ENCODE results near the gene MTMR8. TPM values are rescaled to one million over a fixed set of nuclear protein-coding genes. Genes with fewer than 3 reads are reported as not detected.
"Not testable (repeated sequence)": the region's sequence is repeated elsewhere in the genome, so short reads cannot be mapped to it uniquely, and the experiment has no call there.

MTMR8 gene
- 2.3 TPM for polyA plus RNA-seq (2013, experiment 1 of 2)
- polyA plus RNA-seq (2013, experiment 2 of 2): 1.1 TPM

DNA sequence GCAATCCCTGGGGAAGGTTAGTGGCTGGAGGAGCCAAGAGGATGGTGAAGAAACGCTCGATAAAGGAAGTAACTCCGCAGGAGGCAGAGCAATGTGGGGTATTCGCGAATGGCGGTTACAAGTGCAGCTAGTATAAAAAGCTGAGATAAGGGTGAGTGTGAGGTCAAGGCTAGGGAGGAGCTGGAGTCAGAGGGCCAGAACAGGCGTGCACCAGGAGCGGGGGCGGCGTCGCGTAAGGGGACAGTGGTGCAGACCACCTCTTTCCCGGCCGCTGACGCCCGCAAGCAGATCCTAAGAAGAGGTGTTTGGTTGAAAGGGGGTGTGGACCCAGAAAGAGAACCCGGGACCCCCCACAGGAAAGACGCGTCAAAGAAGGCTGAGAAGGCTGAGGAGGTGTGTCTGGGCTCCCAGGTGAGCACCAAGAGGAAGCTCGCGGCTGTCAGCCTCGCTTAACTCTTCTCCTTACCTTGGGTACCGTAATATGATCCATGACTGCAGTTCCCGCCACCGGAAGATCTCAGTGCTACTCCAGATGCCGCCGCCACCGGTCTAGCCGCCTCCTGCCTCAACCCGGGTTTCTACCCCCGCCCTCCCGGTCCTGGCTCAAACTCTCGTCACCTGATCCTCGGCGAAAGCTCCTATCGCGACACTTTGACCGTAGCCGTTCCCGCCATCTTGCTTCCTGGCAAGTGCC, at the start of gene MTMR8:
Gene MTMR8 (minus strand): TSS at position 579 of the 694 bp plus-strand sequence. CDS start 89 bp downstream, at position 490.
- no peaks in the 10 kb centered on the region for H3K9me3 ChIP-seq (ENCODE audit: control insufficient read depth, low read length)
- 4 to 8% methylated on average over 23 to 33 of the region's 40 CpGs for WGBS, 2 experiments (ENCODE audit: insufficient coverage in 2 of 2)
- no peak within 1 kb of the TSS for H3K27ac ChIP-seq (ENCODE audit: low read depth, low read length, severe bottlenecking)
- H3K4me3 ChIP-seq (ENCODE audit: extremely low read depth, insufficient read depth, low read length, poor library complexity, severe bottlenecking): peak within 1 kb of the TSS; percentile 49
- no peaks in the 10 kb centered on the region for H3K4me1 ChIP-seq (ENCODE audit: control insufficient read depth, insufficient read depth, low read length, poor library complexity, severe bottlenecking)
- no peaks in the 10 kb centered on the region for H3K36me3 ChIP-seq (ENCODE audit: control insufficient read depth, insufficient read depth, low read length)

DNA sequence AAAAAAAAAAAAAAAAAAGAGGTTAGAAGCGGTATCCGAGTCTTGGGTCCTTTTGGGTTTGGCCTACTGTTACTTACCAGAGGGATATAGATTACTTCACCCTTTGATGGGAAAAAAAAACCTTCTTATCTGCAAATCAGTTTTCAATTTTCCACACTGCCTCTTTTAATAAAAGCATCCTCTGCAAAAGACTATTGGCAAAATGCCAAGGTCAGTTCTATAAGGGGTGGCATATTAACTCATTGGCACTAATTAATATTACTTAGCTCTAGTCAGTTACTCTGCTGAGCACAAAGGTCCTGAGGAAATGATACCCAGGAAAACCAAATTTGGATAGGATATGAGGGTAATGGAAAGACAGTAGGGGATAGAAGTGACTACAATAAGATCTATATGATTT, 44.3 kb upstream of the MTMR8 start:
- no peaks in the 10 kb centered on the region for H3K4me1 ChIP-seq (ENCODE audit: control insufficient read depth, insufficient read depth, low read length, poor library complexity, severe bottlenecking)
- no peaks in the 10 kb centered on the region for H3K36me3 ChIP-seq (ENCODE audit: control insufficient read depth, insufficient read depth, low read length)
- no CpG with 5 or more reads among the region's 2 CpGs for WGBS, 2 experiments (ENCODE audit: insufficient coverage in 2 of 2)
- no peak overlapping the region for H3K27ac ChIP-seq (ENCODE audit: low read depth, low read length, severe bottlenecking)
- H3K9me3 ChIP-seq (ENCODE audit: control insufficient read depth, low read length): no peaks in the 10 kb centered on the region
- no peak overlapping the region for H3K4me3 ChIP-seq (ENCODE audit: extremely low read depth, insufficient read depth, low read length, poor library complexity, severe bottlenecking)

DNA sequence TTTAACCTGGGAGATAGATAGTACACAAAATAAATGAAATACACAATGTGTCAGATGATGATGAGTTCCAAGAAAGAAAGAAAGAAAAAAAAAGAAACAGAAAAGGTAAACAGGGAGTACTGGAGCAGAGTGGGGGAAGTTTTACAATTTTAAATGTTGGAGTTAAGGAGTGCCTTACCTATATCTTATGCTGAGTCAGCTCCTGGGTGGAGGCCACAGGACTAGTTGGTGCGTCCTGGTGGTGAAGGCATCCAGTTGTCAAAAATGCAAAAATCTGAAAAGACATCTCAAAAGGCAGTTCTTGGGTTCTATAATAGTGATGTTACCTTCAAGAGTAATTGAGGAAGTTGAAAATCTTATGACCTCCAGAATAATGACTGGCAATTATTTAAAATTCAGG, 42.4 kb upstream of the MTMR8 start:
- WGBS, 2 experiments (ENCODE audit: insufficient coverage in 2 of 2): no CpG with 5 or more reads among the region's 1 CpG
- Histone ChIP-seq H3K9me3 (ENCODE audit: control insufficient read depth, low read length) (no peaks in the 10 kb centered on the region), H3K4me3 (ENCODE audit: extremely low read depth, insufficient read depth, low read length, poor library complexity, severe bottlenecking) (no peak overlapping the region), H3K4me1 (ENCODE audit: control insufficient read depth, insufficient read depth, low read length, poor library complexity, severe bottlenecking) (no peaks in the 10 kb centered on the region), H3K27ac (ENCODE audit: low read depth, low read length, severe bottlenecking) (no peak overlapping the region), H3K36me3 (ENCODE audit: control insufficient read depth, insufficient read depth, low read length) (no peaks in the 10 kb centered on the region)

DNA sequence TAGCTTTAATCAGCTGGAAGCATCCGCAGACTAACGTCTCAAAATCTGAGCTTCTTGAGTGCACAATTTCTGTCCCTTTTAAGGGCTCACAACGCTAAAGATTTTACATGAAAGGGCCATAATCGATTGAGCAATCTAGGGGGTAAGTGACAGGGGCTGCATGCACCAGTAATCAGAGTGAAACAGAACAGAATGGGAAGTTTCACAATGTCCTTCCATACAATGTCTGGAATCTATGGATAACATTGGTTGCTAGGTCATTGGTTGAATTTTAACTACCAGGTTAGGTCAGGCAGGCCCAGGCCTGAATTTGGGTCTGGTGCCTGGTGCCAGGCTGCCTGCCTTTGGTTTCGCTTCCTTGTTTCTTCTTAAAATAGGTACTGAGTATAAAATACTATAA, 42.0 kb upstream of the MTMR8 start:
- no peaks in the 10 kb centered on the region for H3K9me3 ChIP-seq (ENCODE audit: control insufficient read depth, low read length)
- no peak overlapping the region for H3K4me3 ChIP-seq (ENCODE audit: extremely low read depth, insufficient read depth, low read length, poor library complexity, severe bottlenecking)
- 90 to 100% methylated on average over 2 of the region's 5 CpGs for WGBS, 2 experiments (ENCODE audit: insufficient coverage in 2 of 2)
- H3K27ac ChIP-seq (ENCODE audit: low read depth, low read length, severe bottlenecking): no peak overlapping the region
- H3K36me3 ChIP-seq (ENCODE audit: control insufficient read depth, insufficient read depth, low read length): no peaks in the 10 kb centered on the region
- H3K4me1 ChIP-seq (ENCODE audit: control insufficient read depth, insufficient read depth, low read length, poor library complexity, severe bottlenecking): no peaks in the 10 kb centered on the region

DNA sequence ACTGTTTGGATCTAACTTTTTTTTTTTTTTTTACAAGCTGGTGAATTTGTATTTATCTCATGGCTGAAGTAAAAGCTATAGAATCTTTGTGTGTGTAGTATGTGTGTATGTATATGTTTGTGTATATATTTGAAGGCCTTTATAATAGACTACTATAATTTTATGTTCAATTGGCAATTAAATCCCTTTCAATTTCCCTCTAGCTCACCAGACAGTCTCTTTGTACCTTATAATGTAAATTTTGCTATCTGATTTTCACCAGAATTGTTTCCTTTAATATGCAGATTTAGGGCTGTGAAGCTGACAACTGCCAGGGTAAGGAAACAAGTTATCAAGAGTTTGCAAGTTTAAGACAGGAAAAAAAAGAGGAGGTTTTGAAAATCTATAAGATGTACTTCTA, 33.1 kb upstream of the MTMR8 start:
- Histone ChIP-seq H3K27ac (ENCODE audit: low read depth, low read length, severe bottlenecking) (no peak overlapping the region), H3K4me3 (ENCODE audit: extremely low read depth, insufficient read depth, low read length, poor library complexity, severe bottlenecking) (no peak overlapping the region), H3K36me3 (ENCODE audit: control insufficient read depth, insufficient read depth, low read length) (no peaks in the 10 kb centered on the region)

DNA sequence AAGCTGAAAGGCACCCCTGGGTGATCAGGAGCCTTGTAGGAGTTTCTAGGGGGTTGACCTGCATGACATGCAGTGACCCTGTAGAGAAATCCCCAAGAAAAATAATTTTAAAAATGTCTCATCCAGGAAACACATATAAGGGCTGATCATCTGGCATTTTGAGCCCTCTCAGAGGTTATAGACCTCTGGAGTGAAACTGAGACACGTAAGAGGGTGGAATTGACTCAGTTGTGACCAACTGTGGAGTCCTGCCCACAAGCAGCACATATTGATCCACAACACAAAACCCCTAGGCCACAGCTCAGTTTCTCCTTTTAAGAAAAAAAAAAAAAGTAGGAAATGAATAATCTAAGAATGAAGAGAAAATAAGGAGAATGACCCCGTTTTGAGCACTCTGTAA, 32.5 kb upstream of the MTMR8 start:
- Histone ChIP-seq H3K4me3 (ENCODE audit: extremely low read depth, insufficient read depth, low read length, poor library complexity, severe bottlenecking) (no peak overlapping the region), H3K9me3 (ENCODE audit: control insufficient read depth, low read length) (no peaks in the 10 kb centered on the region), H3K27ac (ENCODE audit: low read depth, low read length, severe bottlenecking) (no peak overlapping the region), H3K36me3 (ENCODE audit: control insufficient read depth, insufficient read depth, low read length) (no peaks in the 10 kb centered on the region), H3K4me1 (ENCODE audit: control insufficient read depth, insufficient read depth, low read length, poor library complexity, severe bottlenecking) (no peaks in the 10 kb centered on the region)
- no CpG with 5 or more reads among the region's 2 CpGs for WGBS, 2 experiments (ENCODE audit: insufficient coverage in 2 of 2)

More for the DNA sequence above, 33.1 kb upstream of the MTMR8 start:
- Histone ChIP-seq H3K9me3 (ENCODE audit: control insufficient read depth, low read length) (no peaks in the 10 kb centered on the region), H3K4me1 (ENCODE audit: control insufficient read depth, insufficient read depth, low read length, poor library complexity, severe bottlenecking) (no peaks in the 10 kb centered on the region)

DNA sequence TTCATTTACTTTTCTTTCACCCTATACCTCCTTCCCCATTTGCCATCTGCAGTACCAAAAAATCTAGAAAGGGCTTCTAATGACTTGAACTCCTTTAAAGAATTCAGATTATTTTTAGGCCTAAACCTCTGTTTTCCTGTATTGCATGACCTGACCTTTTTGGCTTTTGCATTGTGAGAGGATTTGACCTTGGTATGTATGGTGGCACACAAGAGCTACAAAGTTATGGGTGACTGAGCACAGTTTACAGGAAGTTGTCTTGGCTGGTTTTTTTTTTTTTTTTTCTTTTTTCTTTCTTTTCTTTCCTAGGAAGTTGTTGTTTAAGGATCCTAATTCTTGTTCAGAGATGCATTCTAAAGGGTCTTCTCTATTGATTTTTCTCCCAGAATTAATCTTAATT, 32.0 kb upstream of the MTMR8 start:
- Histone ChIP-seq H3K9me3 (ENCODE audit: control insufficient read depth, low read length) (no peaks in the 10 kb centered on the region), H3K27ac (ENCODE audit: low read depth, low read length, severe bottlenecking) (no peak overlapping the region), H3K36me3 (ENCODE audit: control insufficient read depth, insufficient read depth, low read length) (no peaks in the 10 kb centered on the region), H3K4me1 (ENCODE audit: control insufficient read depth, insufficient read depth, low read length, poor library complexity, severe bottlenecking) (no peaks in the 10 kb centered on the region), H3K4me3 (ENCODE audit: extremely low read depth, insufficient read depth, low read length, poor library complexity, severe bottlenecking) (no peak overlapping the region)

DNA sequence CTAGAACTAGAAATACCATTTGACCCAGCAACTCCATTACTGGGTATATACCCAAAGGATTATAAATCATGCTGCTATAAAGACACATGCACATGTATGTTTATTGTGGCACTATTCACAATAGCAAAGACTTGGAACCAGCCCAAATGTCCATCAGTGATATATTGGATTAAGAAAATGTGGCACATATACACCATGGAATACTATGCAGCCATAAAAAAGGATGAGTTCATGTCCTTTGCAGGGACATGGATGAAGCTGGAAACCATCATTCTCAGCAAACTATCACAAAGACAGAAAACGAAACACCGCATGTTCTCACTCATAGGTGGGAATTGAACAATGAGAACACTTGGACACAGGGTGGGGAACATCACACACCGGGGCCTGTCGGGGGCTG, 14.5 kb upstream of the MTMR8 start:
- not testable (repeated sequence) for H3K4me1 ChIP-seq (ENCODE audit: control insufficient read depth, insufficient read depth, low read length, poor library complexity, severe bottlenecking); H3K36me3 ChIP-seq (ENCODE audit: control insufficient read depth, insufficient read depth, low read length); H3K27ac ChIP-seq (ENCODE audit: low read depth, low read length, severe bottlenecking); H3K4me3 ChIP-seq (ENCODE audit: extremely low read depth, insufficient read depth, low read length, poor library complexity, severe bottlenecking); H3K9me3 ChIP-seq (ENCODE audit: control insufficient read depth, low read length)
- WGBS, 2 experiments (ENCODE audit: insufficient coverage in 2 of 2): 100% methylated on average over 2 of the region's 4 CpGs; no CpG with 5 or more reads in 1 of the 2 experiments

DNA sequence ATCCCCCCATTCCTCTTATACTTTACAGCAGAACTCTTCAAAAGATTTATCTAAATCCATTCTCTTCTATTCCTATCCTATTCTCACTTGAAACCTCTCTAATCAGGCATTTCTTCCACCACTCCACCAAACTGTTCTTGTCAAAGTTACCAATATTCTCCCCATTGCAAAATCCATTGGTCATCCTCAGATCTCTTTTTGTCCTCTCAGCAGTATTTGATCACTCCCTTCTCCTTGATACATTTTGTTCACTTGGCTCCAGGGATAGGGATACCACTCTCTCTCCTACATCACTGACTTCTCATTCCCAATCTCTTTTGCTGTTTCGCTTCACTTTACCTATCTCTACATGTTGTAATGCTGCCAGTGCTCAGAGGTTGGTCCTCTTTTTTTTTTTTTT, 2.8 kb upstream of the MTMR8 start:
- WGBS, 2 experiments (ENCODE audit: insufficient coverage in 2 of 2): no CpG with 5 or more reads among the region's 1 CpG
- Histone ChIP-seq H3K9me3 (ENCODE audit: control insufficient read depth, low read length) (no peaks in the 10 kb centered on the region), H3K4me3 (ENCODE audit: extremely low read depth, insufficient read depth, low read length, poor library complexity, severe bottlenecking) (no peak overlapping the region), H3K27ac (ENCODE audit: low read depth, low read length, severe bottlenecking) (no peak overlapping the region), H3K4me1 (ENCODE audit: control insufficient read depth, insufficient read depth, low read length, poor library complexity, severe bottlenecking) (no peaks in the 10 kb centered on the region), H3K36me3 (ENCODE audit: control insufficient read depth, insufficient read depth, low read length) (no peaks in the 10 kb centered on the region)

DNA sequence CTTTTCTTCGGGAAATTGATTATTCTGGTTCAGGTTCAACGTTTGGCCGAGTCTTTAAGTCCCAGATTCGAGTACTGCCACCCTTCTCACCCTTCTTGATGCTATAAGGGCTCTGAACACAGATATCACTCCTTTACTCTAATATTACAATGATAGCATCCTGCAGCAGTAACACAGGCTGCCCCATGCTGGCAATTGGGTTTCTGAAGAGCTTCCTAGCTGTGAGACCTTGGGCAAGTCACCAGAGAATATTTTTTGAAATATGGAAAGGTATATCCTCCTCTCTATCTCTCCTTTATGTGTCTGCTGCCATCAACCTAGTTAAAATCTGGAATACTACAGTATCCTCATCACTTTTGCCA, 297 bp upstream of the MTMR8 start:
- 0% methylated on average over 2 of the region's 4 CpGs; no CpG with 5 or more reads in 1 of the 2 experiments for WGBS, 2 experiments (ENCODE audit: insufficient coverage in 2 of 2)
- Histone ChIP-seq H3K9me3 (ENCODE audit: control insufficient read depth, low read length) (no peaks in the 10 kb centered on the region), H3K4me3 (ENCODE audit: extremely low read depth, insufficient read depth, low read length, poor library complexity, severe bottlenecking) (peak overlapping the region; percentile 49)

DNA sequence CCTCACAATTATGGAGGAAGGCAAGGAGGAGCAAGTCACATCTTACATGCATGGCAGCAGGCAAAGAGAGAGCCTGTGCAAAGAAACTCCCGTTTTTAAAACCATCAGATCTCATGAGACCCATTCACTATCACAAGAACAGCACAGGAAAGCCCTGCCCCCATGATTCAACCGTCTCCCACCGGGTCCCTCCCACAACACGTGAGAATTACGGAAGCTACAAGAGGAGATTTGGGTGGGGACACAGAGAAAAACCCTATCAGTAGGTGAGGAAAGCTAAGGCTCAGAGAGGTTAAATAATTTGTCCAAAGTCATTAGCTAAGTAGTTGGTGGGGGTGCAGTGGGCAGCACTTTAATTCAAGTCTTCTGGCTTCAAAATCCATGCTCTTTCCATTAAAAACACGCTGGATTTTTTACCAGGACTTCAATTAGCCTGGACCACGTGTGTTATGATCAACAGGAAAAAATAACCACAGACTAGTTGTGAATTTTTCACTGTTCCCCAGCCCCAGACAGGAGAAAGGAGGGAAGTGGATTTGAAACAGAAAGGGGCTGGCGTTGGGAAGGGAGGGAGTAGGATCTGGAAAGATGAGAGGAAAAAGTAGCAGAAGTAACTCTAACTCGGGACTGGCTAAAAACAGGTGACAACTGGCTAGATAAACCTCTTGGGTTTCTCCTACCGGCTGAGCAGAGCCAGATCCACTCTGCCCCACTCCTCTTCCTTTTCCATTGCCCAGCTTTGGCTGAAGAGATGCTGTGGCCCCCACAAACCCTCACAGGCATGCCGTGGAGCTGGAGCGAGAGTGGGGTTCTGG, 986 bp downstream of the MTMR8 start:
- no peaks in the 10 kb centered on the region for H3K36me3 ChIP-seq (ENCODE audit: control insufficient read depth, insufficient read depth, low read length)
- no peaks in the 10 kb centered on the region for H3K9me3 ChIP-seq (ENCODE audit: control insufficient read depth, low read length)
- no peaks in the 10 kb centered on the region for H3K4me1 ChIP-seq (ENCODE audit: control insufficient read depth, insufficient read depth, low read length, poor library complexity, severe bottlenecking)
- H3K4me3 ChIP-seq (ENCODE audit: extremely low read depth, insufficient read depth, low read length, poor library complexity, severe bottlenecking): peak overlapping the region; percentile 49
- WGBS, 2 experiments (ENCODE audit: insufficient coverage in 2 of 2): 0 to 14% methylated on average over 1 to 2 of the region's 12 CpGs
- H3K27ac ChIP-seq (ENCODE audit: low read depth, low read length, severe bottlenecking): no peak overlapping the region

More for the DNA sequence above, 297 bp upstream of the MTMR8 start:
- H3K27ac ChIP-seq (ENCODE audit: low read depth, low read length, severe bottlenecking): no peak overlapping the region
- H3K4me1 ChIP-seq (ENCODE audit: control insufficient read depth, insufficient read depth, low read length, poor library complexity, severe bottlenecking): no peaks in the 10 kb centered on the region
- H3K36me3 ChIP-seq (ENCODE audit: control insufficient read depth, insufficient read depth, low read length): no peaks in the 10 kb centered on the region

Measured in mesodermal cell (in vitro differentiated cells).